Measurements from ENCODE around the gene ROBO3. TPM values are rescaled to one million over a fixed set of nuclear protein-coding genes. Genes with fewer than 3 reads are reported as not detected.

ROBO3 gene
- total RNA-seq, 5 donors from 2014 or later (not counting 1 experiment from before 2014, with no cell fraction given) = 10.2 to 24.7 (median 17.7) TPM

- Mint-ChIP-seq H3K27me3 (peaks cover 3% of the 10 kb centered on the region in 2 donors), H3K36me3 (no peaks in the 10 kb centered on the region), H3K9me3 (no peaks in the 10 kb centered on the region), H3K4me3 (peak overlapping the region in 1 of 3 donors; percentile 65), H3K4me1 (peaks cover 24 to 28% (median 25%) of the 10 kb centered on the region in 3 donors), H3K27ac (no peak overlapping the region)
- WGBS (ENCODE audit: insufficient coverage) = no CpG with 5 or more reads among the region's 2 CpGs
- ChIA-PET CTCF (interaction anchor here (0.5 to 1.5 kb wide), 8 partner anchors 21 to 945 kb away, joined by 3 to 12 read pairs (median 4); no protein-coding TSS in a partner anchor), POLR2A (interaction anchor here (1.0 kb wide), 2 partner anchors 22 to 33 kb away, joined by 3 to 4 read pairs; partner anchors contain the start of gene ROBO4 (in 1 of the 2))
- no peaks in the 10 kb centered on the region for H3K36me3 ChIP-seq (ENCODE audit: control insufficient read depth in 2 of 2, extremely low read depth in 1 of 2, insufficient read depth in 1 of 2, low read length in 1 of 2)
- H3K9me3 ChIP-seq = no peaks in the 10 kb centered on the region
- no peak for DNase-seq
- peaks cover 0 to 7% of the 10 kb centered on the region in 2 experiments for H3K27me3 ChIP-seq (replicated peaks in 1 of 2; ENCODE audit: control insufficient read depth in 2 of 2, extremely low read depth in 1 of 2, insufficient read depth in 2 of 2, low read length in 1 of 2)
- H3K4me1 ChIP-seq (ENCODE audit: control insufficient read depth in 1 of 2, extremely low read depth in 1 of 2, insufficient read depth in 2 of 2, low read length in 2 of 2) = peaks cover 14 to 37% of the 10 kb centered on the region in 2 experiments
- no peak for ATAC-seq (replicated peaks in 1 of 4)
- H3K27ac ChIP-seq (ENCODE audit: low read length) = no peak overlapping the region
- H3K4me3 ChIP-seq (ENCODE audit: control insufficient read depth in 1 of 2, extremely low read depth in 1 of 2, low read length in 1 of 2) = no peak overlapping the region
Observed at GRCh38 chr11:124919898-124920297, 54.7 kb downstream of the ROBO3 start.

GRCh38 chr11:124920356-124920755 lies 55.1 kb downstream of the ROBO3 start:
- POLR2A ChIA-PET = interaction anchor here (1.0 kb wide), 2 partner anchors 23 to 33 kb away, joined by 3 to 4 read pairs; partner anchors contain the start of gene ROBO4 (in 1 of the 2)
- Histone ChIP-seq H3K9me3 (no peaks in the 10 kb centered on the region), H3K36me3 (ENCODE audit: control insufficient read depth in 2 of 2, extremely low read depth in 1 of 2, insufficient read depth in 1 of 2, low read length in 1 of 2) (no peaks in the 10 kb centered on the region), H3K4me3 (ENCODE audit: control insufficient read depth in 1 of 2, extremely low read depth in 1 of 2, low read length in 1 of 2) (peak overlapping the region in 1 of 2 donors; percentile 33), H3K27ac (ENCODE audit: low read length) (no peak overlapping the region), H3K4me1 (ENCODE audit: control insufficient read depth in 1 of 2, extremely low read depth in 1 of 2, insufficient read depth in 2 of 2, low read length in 2 of 2) (peaks cover 14 to 37% of the 10 kb centered on the region in 2 experiments), H3K27me3 (replicated peaks in 1 of 2; ENCODE audit: control insufficient read depth in 2 of 2, extremely low read depth in 1 of 2, insufficient read depth in 2 of 2, low read length in 1 of 2) (peaks cover 0 to 7% of the 10 kb centered on the region in 2 experiments)
- WGBS (ENCODE audit: insufficient coverage) = 100% methylated on average over 2 of the region's 5 CpGs
- DNase-seq = no peak
- H3K9me3 Mint-ChIP-seq = no peaks in the 10 kb centered on the region
- no peaks in the 10 kb centered on the region for H3K36me3 Mint-ChIP-seq
- peak overlapping the region in 1 of 2 donors; percentile 70 for H3K27ac Mint-ChIP-seq
- H3K4me1 Mint-ChIP-seq = peaks cover 24 to 28% (median 25%) of the 10 kb centered on the region in 3 donors
- ATAC-seq (replicated peaks in 1 of 4) = no peak
- H3K27me3 Mint-ChIP-seq = peaks cover 3% of the 10 kb centered on the region in 2 donors
- CTCF ChIA-PET = interaction anchor here (0.6 to 1.5 kb wide), 7 partner anchors 20 to 511 kb away, joined by 3 to 12 read pairs (median 4); no protein-coding TSS in a partner anchor
- H3K4me3 Mint-ChIP-seq = peak overlapping the region in 2 of 3 donors; percentile 65 to 73

- peaks cover 14 to 37% of the 10 kb centered on the region in 2 experiments for H3K4me1 ChIP-seq (ENCODE audit: control insufficient read depth in 1 of 2, extremely low read depth in 1 of 2, insufficient read depth in 2 of 2, low read length in 2 of 2)
- ChIA-PET POLR2A (interaction anchor here in 1 of 2 donors (1.0 kb wide), 1 partner anchor 32 kb away, joined by 4 read pairs; no protein-coding TSS in a partner anchor), CTCF (no interaction called here)
- H3K36me3 Mint-ChIP-seq = no peaks in the 10 kb centered on the region
- peak overlapping the region; percentile 33 to 56 for H3K4me3 ChIP-seq (ENCODE audit: control insufficient read depth in 1 of 2, extremely low read depth in 1 of 2, low read length in 1 of 2)
- H3K27ac ChIP-seq (ENCODE audit: low read length) = no peak overlapping the region
- H3K4me3 Mint-ChIP-seq = peak overlapping the region; percentile 65 to 75 (median 73)
- peaks cover 0 to 7% of the 10 kb centered on the region in 2 experiments for H3K27me3 ChIP-seq (replicated peaks in 1 of 2; ENCODE audit: control insufficient read depth in 2 of 2, extremely low read depth in 1 of 2, insufficient read depth in 2 of 2, low read length in 1 of 2)
- H3K4me1 Mint-ChIP-seq = peaks cover 24 to 28% (median 25%) of the 10 kb centered on the region in 3 donors
- no peaks in the 10 kb centered on the region for H3K9me3 ChIP-seq
- DNase-seq (peak; percentile 64 to 89 (median 75)), ATAC-seq (replicated peaks in 1 of 4) (peak; percentile 78 to 86 (median 85))
- peaks cover under 1 to 3% of the 10 kb centered on the region in 2 donors for H3K27me3 Mint-ChIP-seq
- no peaks in the 10 kb centered on the region for H3K9me3 Mint-ChIP-seq
- H3K36me3 ChIP-seq (ENCODE audit: control insufficient read depth in 2 of 2, extremely low read depth in 1 of 2, insufficient read depth in 1 of 2, low read length in 1 of 2) = no peaks in the 10 kb centered on the region
- H3K27ac Mint-ChIP-seq = peak overlapping the region in 1 of 2 donors; percentile 70
- 21% methylated on average over 79 of the region's 82 CpGs for WGBS (ENCODE audit: insufficient coverage)
Observed at GRCh38 chr11:124920870-124921609, 55.8 kb downstream of the ROBO3 start.

- peaks cover 14 to 37% of the 10 kb centered on the region in 2 experiments for H3K4me1 ChIP-seq (ENCODE audit: control insufficient read depth in 1 of 2, extremely low read depth in 1 of 2, insufficient read depth in 2 of 2, low read length in 2 of 2)
- H3K4me3 ChIP-seq (ENCODE audit: control insufficient read depth in 1 of 2, extremely low read depth in 1 of 2, low read length in 1 of 2) = no peak overlapping the region
- ChIA-PET CTCF (no interaction called here), POLR2A (interaction anchor here in 1 of 2 donors (0.5 kb wide), 1 partner anchor 1868 kb away, joined by 3 read pairs; no protein-coding TSS in a partner anchor)
- peak overlapping the region in 1 of 2 donors; percentile 1 for H3K27ac Mint-ChIP-seq
- DNase-seq = no peak
- H3K36me3 ChIP-seq (ENCODE audit: control insufficient read depth in 2 of 2, extremely low read depth in 1 of 2, insufficient read depth in 1 of 2, low read length in 1 of 2) = no peaks in the 10 kb centered on the region
- peaks cover 0 to 7% of the 10 kb centered on the region in 2 experiments for H3K27me3 ChIP-seq (replicated peaks in 1 of 2; ENCODE audit: control insufficient read depth in 2 of 2, extremely low read depth in 1 of 2, insufficient read depth in 2 of 2, low read length in 1 of 2)
- WGBS (ENCODE audit: insufficient coverage) = 90% methylated on average over 1 of the region's 4 CpGs
- H3K4me1 Mint-ChIP-seq = peaks cover 24 to 28% (median 25%) of the 10 kb centered on the region in 3 donors
- no peaks in the 10 kb centered on the region for H3K36me3 Mint-ChIP-seq
- no peak overlapping the region for H3K27ac ChIP-seq (ENCODE audit: low read length)
- ATAC-seq (replicated peaks in 1 of 4) = no peak
- H3K4me3 Mint-ChIP-seq = peak overlapping the region in 1 of 3 donors; percentile 63
- no peaks in the 10 kb centered on the region for H3K9me3 Mint-ChIP-seq
- no peaks in the 10 kb centered on the region for H3K9me3 ChIP-seq
- peaks cover 0 to 2% of the 10 kb centered on the region in 2 donors for H3K27me3 Mint-ChIP-seq
Observed at GRCh38 chr11:124922831-124923230, 57.6 kb downstream of the ROBO3 start.

GRCh38 chr11:124923296-124923695 lies 58.1 kb downstream of the ROBO3 start:
- CTCF ChIA-PET = interaction anchor here in 1 of 2 donors (0.6 kb wide), 1 partner anchor 276 kb away, joined by 3 read pairs; no protein-coding TSS in a partner anchor
- DNase-seq (peak in 13 of 35 experiments; percentile 6 to 37 (median 13)), ATAC-seq (replicated peaks in 1 of 4) (peak; percentile 21 to 63 (median 42))
- H3K27ac ChIP-seq (ENCODE audit: low read length) = no peak overlapping the region
- POLR2A ChIA-PET = interaction anchor here in 1 of 2 donors (0.5 kb wide), 1 partner anchor 1869 kb away, joined by 3 read pairs; no protein-coding TSS in a partner anchor
- peaks cover 0 to 2% of the 10 kb centered on the region in 2 donors for H3K27me3 Mint-ChIP-seq
- H3K4me3 Mint-ChIP-seq = peak overlapping the region in 1 of 3 donors; percentile 63
- peaks cover 0 to 7% of the 10 kb centered on the region in 2 experiments for H3K27me3 ChIP-seq (replicated peaks in 1 of 2; ENCODE audit: control insufficient read depth in 2 of 2, extremely low read depth in 1 of 2, insufficient read depth in 2 of 2, low read length in 1 of 2)
- H3K4me3 ChIP-seq (ENCODE audit: control insufficient read depth in 1 of 2, extremely low read depth in 1 of 2, low read length in 1 of 2) = no peak overlapping the region
- no peaks in the 10 kb centered on the region for H3K9me3 ChIP-seq
- H3K4me1 Mint-ChIP-seq = peaks cover 24 to 28% (median 25%) of the 10 kb centered on the region in 3 donors
- H3K36me3 Mint-ChIP-seq = no peaks in the 10 kb centered on the region
- H3K36me3 ChIP-seq (ENCODE audit: control insufficient read depth in 2 of 2, extremely low read depth in 1 of 2, insufficient read depth in 1 of 2, low read length in 1 of 2) = no peaks in the 10 kb centered on the region
- no peaks in the 10 kb centered on the region for H3K9me3 Mint-ChIP-seq
- H3K4me1 ChIP-seq (ENCODE audit: control insufficient read depth in 1 of 2, extremely low read depth in 1 of 2, insufficient read depth in 2 of 2, low read length in 2 of 2) = peaks cover 14 to 37% of the 10 kb centered on the region in 2 experiments
- peak overlapping the region in 1 of 2 donors; percentile 1 for H3K27ac Mint-ChIP-seq

GRCh38 chr11:124928942-124929665 lies 63.9 kb downstream of the ROBO3 start:
- CTCF ChIA-PET = no interaction called here
- Mint-ChIP-seq H3K4me1 (peaks cover 10 to 16% (median 10%) of the 10 kb centered on the region in 3 donors), H3K27ac (no peak overlapping the region), H3K36me3 (no peaks in the 10 kb centered on the region), H3K9me3 (no peaks in the 10 kb centered on the region), H3K4me3 (no peak overlapping the region), H3K27me3 (no peaks in the 10 kb centered on the region)
- H3K9me3 ChIP-seq = no peaks in the 10 kb centered on the region
- H3K36me3 ChIP-seq (ENCODE audit: control insufficient read depth in 2 of 2, extremely low read depth in 1 of 2, insufficient read depth in 1 of 2, low read length in 1 of 2) = no peaks in the 10 kb centered on the region
- POLR2A ChIA-PET = no interaction called here
- no peaks in the 10 kb centered on the region for H3K27me3 ChIP-seq (replicated peaks in 1 of 2; ENCODE audit: control insufficient read depth in 2 of 2, extremely low read depth in 1 of 2, insufficient read depth in 2 of 2, low read length in 1 of 2)
- DNase-seq (no peak), ATAC-seq (replicated peaks in 1 of 4) (no peak)
- H3K4me1 ChIP-seq (ENCODE audit: control insufficient read depth in 1 of 2, extremely low read depth in 1 of 2, insufficient read depth in 2 of 2, low read length in 2 of 2) = no peaks in the 10 kb centered on the region
- H3K27ac ChIP-seq (ENCODE audit: low read length) = no peak overlapping the region
- no peak overlapping the region for H3K4me3 ChIP-seq (ENCODE audit: control insufficient read depth in 1 of 2, extremely low read depth in 1 of 2, low read length in 1 of 2)
- WGBS (ENCODE audit: insufficient coverage) = 58% methylated on average over 2 of the region's 4 CpGs

Measured in T-cell (primary cell).